IgD-negative memory B cell (primary cell): Measurements from ENCODE around the gene HMBS. TPM values are rescaled to one million over a fixed set of nuclear protein-coding genes. Genes with fewer than 3 reads are reported as not detected.
A peak's percentile ranks its signal among the peaks of the same experiment; 100 is the strongest.
"Not testable (repeated sequence)": the region's sequence is repeated elsewhere in the genome, so short reads cannot be mapped to it uniquely, and the experiment has no call there.

ENCODE experiments used
- H3K27ac Mint-ChIP-seq, 3 donors: one replicate each; pipeline ENCODE4 v1.8.0; 2020 to 2022; ENCODE audit warnings: mild to moderate bottlenecking in 3 of 3, mixed read lengths in 3 of 3, moderate library complexity in 1 of 3
- H3K27me3 Mint-ChIP-seq: one replicate; pipeline ENCODE4 v1.8.0; 2021; ENCODE audit warnings: mixed read lengths
- H3K36me3 Mint-ChIP-seq: one replicate; pipeline ENCODE4 v1.8.0; 2020; ENCODE audit warnings: mild to moderate bottlenecking, mixed read lengths
- H3K4me1 Mint-ChIP-seq, 3 donors: one replicate each; pipeline ENCODE4 v1.8.0; 2020 to 2022; ENCODE audit warnings: mixed read lengths in 3 of 3, mild to moderate bottlenecking in 1 of 3
- H3K4me3 Mint-ChIP-seq, 4 donors: one replicate each; pipeline ENCODE4 v1.8.0; 2020 to 2022; ENCODE audit warnings: mild to moderate bottlenecking in 4 of 4, mixed read lengths in 4 of 4, moderate library complexity in 3 of 4
- H3K9me3 Mint-ChIP-seq, 3 donors: one replicate each; pipeline ENCODE4 v1.8.0; 2020 to 2021; ENCODE audit warnings: mixed read lengths in 3 of 3, mild to moderate bottlenecking in 1 of 3
- polyA plus RNA-seq: library from polyadenylated mRNA; unstranded; fragments of 300-500 nt; fragmentation: Illumina TruSeq; gene quantifications from one replicate; pipeline ENCODE4 v1.2.3, GENCODE V29; 2021

Gene HMBS
- polyA plus RNA-seq, 1 donor from 2014 or later: 24.8 TPM

DNA sequence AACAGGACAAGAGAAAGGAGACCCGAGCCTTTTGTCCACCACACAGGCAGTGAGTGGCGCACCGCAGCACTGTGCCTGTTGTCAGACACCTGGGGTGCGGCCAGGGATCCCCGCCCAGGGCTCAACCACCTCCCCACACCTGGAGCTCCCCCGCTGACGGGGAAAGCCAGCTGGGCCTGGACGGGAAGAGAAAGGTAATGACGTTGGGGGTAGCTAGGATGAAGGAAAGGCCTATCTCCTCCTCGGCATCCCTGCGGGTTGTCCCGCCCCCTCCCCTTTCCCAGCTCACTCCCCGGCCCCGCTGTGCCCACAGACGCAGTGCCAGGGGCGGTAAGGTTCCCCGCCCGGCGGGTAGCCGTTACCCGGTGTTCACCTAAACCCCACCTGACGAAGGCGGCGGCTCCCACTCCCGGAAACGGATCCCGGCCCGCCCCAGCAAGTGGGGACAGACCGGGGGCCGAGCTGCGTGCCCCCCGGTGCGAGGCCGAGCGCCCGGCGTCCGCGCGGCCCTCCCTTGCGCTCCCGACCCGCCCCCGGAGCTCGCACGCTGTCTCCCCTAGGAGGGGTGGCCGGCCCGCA is 28.2 kb upstream of the HMBS start:
- Mint-ChIP-seq H3K36me3 (peaks cover 6% of the 10 kb centered on the region), H3K27ac (peak overlapping the region; percentile 93 to 97 (median 96)), H3K4me1 (peaks cover 29 to 32% (median 29%) of the 10 kb centered on the region in 3 donors), H3K9me3 (no peaks in the 10 kb centered on the region), H3K4me3 (peak overlapping the region; percentile 95 to 99 (median 98)), H3K27me3 (no peaks in the 10 kb centered on the region)

DNA sequence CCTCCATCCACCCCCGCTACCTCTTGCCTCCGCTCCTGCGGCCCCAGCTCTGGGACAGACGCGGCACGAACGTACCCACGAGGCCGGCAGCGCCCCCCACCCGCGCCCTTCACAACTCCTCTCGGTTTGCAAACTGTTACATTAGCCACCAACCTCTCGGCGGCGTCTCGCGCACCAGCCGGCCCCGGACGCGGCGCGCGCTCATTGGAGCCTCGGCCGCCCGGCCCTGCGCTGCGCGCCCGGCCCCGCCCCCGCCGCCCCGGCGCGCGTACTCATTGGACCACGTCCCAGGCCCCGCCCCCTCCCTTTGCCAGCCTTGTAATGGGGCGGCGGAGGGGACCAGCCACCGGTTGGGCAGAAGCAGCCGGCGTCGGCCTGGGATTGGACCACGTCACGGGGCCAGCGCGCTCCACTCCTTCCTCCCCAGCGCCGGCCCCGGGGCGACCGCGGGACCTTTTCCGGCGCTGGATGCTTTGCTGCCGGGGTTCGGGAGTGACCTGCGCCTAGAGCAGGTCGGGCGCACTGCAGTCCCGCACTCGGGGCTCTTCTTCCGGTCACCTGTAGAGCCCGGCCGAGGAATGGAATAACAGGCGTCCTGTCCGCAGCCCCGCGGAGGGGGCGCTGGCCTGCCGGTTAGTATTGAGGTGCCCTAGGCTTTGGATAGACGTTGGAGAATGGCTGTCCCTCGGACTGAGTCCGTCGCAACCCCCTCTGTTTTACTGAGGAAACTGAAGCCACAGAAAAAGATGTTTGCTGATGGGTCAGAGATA is 27.5 kb upstream of the HMBS start, which contains the start of gene HYOU1:
Gene HYOU1, minus strand, starts transcription at position 206 of the 770 bp plus-strand sequence. CDS start 1,045 bp downstream, outside the sequence.
- H3K27ac Mint-ChIP-seq: peak within 1 kb of the TSS; percentile 93 to 97 (median 96)
- no peaks in the 10 kb centered on the region for H3K27me3 Mint-ChIP-seq
- peak within 1 kb of the TSS; percentile 95 to 99 (median 98) for H3K4me3 Mint-ChIP-seq
- H3K4me1 Mint-ChIP-seq: peaks cover 22 to 29% (median 27%) of the 10 kb centered on the region in 3 donors
- peaks cover 6% of the 10 kb centered on the region for H3K36me3 Mint-ChIP-seq
- H3K9me3 Mint-ChIP-seq: no peaks in the 10 kb centered on the region

DNA sequence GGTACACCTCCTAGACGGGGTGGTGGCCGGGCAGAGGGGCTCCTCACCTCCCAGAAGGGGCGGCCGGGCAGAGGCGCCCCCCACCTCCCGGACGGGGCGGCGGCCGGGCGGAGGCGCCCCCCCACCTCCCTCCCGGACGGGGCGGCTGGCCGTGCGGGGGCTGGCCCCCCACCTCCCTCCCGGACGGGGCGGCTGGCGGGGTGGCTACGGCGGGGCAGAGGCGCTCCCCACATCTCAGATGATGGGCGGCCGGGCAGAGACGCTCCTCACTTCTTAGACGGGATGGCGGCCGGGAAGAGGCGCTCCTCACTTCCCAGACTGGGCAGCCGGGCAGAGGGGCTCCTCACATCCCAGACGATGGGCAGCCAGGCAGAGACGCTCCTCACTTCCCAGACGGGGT is 25.6 kb upstream of the HMBS start:
- Mint-ChIP-seq H3K4me3 (peak overlapping the region in 2 of 4 donors; percentile 51 to 96), H3K4me1 (peaks cover 18% of the 10 kb centered on the region in 3 donors)
- not testable (repeated sequence) for H3K27me3 Mint-ChIP-seq, H3K36me3 Mint-ChIP-seq, H3K27ac Mint-ChIP-seq, H3K9me3 Mint-ChIP-seq

DNA sequence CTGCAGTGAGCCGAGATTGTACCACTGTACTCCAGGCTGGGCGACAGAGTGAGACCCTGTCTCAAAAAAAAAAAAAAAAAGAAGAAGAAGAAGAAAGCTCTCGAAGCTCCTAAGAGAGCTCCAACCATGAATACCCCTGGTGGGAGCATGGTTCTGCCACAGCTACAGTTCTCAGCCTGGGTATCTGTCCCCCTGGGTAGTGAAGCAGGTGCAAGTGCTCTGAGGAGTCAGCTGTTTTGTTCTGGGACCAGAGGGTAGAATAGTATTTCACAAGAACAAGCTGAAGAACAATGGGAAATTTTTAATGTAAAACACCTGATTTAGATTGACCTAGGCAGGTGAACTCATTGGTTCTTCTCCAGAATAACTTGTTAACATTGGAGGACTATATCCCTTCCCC is 23.4 kb upstream of the HMBS start:
- H3K4me1 Mint-ChIP-seq: peaks cover 19 to 20% (median 19%) of the 10 kb centered on the region in 3 donors
- peaks cover 4% of the 10 kb centered on the region for H3K36me3 Mint-ChIP-seq
- H3K27me3 Mint-ChIP-seq: no peaks in the 10 kb centered on the region
- peak overlapping the region in 1 of 3 donors; percentile 35 for H3K27ac Mint-ChIP-seq
- no peaks in the 10 kb centered on the region for H3K9me3 Mint-ChIP-seq
- H3K4me3 Mint-ChIP-seq: peak overlapping the region in 1 of 4 donors; percentile 73

DNA sequence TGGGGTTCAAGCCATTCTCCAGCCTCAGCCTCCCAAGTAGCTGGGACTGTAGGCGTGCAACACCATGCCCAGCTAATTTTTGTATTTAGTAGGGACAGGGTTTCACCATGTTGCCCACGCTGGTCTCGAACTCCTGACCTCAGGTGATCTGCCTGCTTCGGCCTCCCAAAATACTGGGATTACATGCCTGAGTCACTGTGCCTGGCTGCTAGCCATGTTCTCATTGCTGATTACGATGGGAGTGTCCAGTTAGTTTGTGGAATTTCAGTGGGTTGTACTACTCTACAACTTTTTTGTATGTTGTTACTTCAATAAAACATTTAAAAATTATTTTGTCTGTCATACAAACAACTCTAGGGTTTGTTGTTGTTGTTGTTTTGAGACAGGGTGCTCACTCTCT is 21.9 kb upstream of the HMBS start:
- H3K4me3 Mint-ChIP-seq: peak overlapping the region in 1 of 4 donors; percentile 73

DNA sequence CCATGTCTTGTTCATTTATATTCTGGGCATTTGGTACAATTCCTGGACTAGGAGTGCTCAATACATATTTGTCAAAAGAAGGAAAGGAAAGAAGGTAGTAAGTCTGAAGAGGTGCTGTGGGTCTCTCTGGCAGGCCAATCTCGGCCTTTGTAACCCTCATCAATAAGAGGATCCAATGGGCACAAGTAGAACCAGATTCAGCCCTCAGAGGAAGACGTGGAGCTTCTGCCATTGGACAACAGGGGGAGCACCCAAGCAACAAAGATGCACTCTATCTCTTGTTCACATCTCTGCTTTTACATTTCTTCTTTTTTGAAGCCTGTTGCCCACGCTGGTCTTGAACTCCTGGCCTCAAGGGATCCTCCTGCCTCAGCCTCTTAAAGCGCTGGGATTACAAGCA is 19.3 kb upstream of the HMBS start:
- no peaks in the 10 kb centered on the region for H3K27me3 Mint-ChIP-seq
- H3K9me3 Mint-ChIP-seq: no peaks in the 10 kb centered on the region
- H3K27ac Mint-ChIP-seq: peak overlapping the region in 1 of 3 donors; percentile 90
- peaks cover 19 to 28% (median 23%) of the 10 kb centered on the region in 3 donors for H3K4me1 Mint-ChIP-seq
- peak overlapping the region in 2 of 4 donors; percentile 5 to 90 for H3K4me3 Mint-ChIP-seq
- peaks cover 2% of the 10 kb centered on the region for H3K36me3 Mint-ChIP-seq

More for the DNA sequence above, 21.9 kb upstream of the HMBS start:
- peaks cover 18 to 25% (median 19%) of the 10 kb centered on the region in 3 donors for H3K4me1 Mint-ChIP-seq
- H3K27me3 Mint-ChIP-seq: no peaks in the 10 kb centered on the region
- no peaks in the 10 kb centered on the region for H3K9me3 Mint-ChIP-seq
- H3K27ac Mint-ChIP-seq: peak overlapping the region in 1 of 3 donors; percentile 35
- peaks cover 2% of the 10 kb centered on the region for H3K36me3 Mint-ChIP-seq

DNA sequence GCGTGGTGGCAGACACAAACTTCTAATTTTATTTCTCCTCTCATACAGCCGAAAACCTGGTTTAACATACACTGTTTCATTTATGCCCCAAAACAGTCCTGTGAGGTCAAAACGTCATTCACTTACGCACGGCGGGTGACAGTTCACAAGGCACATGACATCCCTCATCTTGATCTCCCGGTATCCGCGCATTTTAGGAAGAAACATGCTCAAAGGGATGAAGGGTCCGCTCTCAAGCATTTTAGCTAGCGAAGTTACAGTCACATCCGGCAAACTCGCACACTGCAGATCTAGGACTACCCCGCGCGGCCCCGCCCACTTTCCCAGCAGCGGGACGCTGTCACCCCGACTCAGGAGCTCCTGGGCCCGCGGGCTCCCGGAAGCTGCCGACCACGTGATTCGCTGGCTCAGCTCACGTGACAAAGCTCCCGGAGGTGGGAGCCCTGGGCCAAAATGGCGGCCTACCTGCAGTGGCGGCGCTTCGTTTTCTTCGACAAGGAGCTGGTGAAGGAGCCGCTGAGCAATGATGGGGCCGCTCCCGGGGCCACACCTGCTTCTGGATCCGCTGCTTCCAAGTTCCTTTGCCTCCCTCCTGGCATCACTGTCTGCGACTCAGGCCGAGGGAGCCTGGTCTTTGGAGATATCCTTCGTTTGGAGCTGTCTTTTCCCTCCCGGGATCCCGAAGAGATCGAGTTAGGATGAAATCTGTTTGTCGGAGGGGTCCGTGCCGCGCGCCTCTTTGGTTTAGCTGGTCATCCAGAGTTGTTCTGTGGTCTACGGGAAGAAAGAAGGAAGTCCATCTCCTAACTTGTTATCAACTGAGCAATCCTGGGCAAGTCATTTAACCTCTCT is 17.1 kb upstream of the HMBS start, which contains the start of gene VPS11:
Gene VPS11, plus strand, starts transcription at position 448 of the 852 bp plus-strand sequence. Its CDS starts 6 bp downstream, at position 454.
- Mint-ChIP-seq H3K4me3 (peak within 1 kb of the TSS; percentile 87 to 98 (median 97)), H3K4me1 (peaks cover 19 to 30% (median 23%) of the 10 kb centered on the region in 3 donors), H3K27ac (peak within 1 kb of the TSS; percentile 82 to 99 (median 87)), H3K9me3 (no peaks in the 10 kb centered on the region), H3K27me3 (no peaks in the 10 kb centered on the region), H3K36me3 (peaks cover 2% of the 10 kb centered on the region)

DNA sequence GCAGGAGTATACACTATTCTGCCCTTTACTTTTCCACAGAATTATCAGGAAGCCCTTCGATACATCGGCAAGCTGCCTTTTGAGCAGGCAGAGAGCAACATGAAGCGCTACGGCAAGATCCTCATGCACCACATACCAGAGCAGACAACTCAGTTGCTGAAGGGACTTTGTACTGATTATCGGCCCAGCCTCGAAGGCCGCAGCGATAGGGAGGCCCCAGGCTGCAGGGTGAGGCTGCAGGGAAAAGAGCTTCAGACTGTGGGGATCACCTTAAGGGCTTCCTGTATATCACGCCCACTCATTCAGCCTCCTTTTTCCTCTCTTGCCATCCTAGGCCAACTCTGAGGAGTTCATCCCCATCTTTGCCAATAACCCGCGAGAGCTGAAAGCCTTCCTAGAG is 6.8 kb upstream of the HMBS start:
- Mint-ChIP-seq H3K4me3 (no peak overlapping the region), H3K4me1 (peaks cover 0 to 2% (median 1%) of the 10 kb centered on the region in 3 donors), H3K27me3 (no peaks in the 10 kb centered on the region), H3K36me3 (peaks cover 4% of the 10 kb centered on the region), H3K27ac (no peak overlapping the region), H3K9me3 (no peaks in the 10 kb centered on the region)

DNA sequence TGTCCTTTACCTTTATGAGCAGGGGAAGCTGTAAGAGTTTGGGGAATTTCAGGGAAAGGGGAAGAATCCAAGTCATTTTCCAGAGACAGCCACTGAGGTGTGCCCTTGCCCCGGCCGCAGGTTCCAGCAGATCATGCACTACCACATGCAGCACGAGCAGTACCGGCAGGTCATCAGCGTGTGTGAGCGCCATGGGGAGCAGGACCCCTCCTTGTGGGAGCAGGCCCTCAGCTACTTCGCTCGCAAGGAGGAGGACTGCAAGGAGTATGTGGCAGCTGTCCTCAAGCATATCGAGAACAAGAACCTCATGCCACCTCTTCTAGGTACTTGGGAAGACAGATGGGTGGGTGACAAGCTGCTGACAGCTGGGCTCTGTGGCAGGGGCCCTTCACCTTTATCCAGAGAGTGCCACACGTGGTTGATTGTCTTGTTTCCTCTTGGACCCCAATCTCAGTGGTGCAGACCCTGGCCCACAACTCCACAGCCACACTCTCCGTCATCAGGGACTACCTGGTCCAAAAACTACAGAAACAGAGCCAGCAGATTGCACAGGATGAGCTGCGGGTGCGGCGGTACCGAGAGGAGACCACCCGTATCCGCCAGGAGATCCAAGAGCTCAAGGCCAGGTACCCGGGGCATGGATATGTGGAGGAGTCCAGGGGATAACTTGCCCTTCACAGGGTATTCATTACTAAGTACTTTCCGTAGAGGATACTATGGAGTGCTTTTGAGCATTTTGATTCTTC is 5.8 kb upstream of the HMBS start:
- H3K27ac Mint-ChIP-seq: no peak overlapping the region
- H3K36me3 Mint-ChIP-seq: peaks cover 2% of the 10 kb centered on the region
- H3K27me3 Mint-ChIP-seq: no peaks in the 10 kb centered on the region
- peak overlapping the region in 2 of 4 donors; percentile 8 to 20 for H3K4me3 Mint-ChIP-seq
- no peaks in the 10 kb centered on the region for H3K9me3 Mint-ChIP-seq
- peaks cover 0 to 1% (median 1%) of the 10 kb centered on the region in 3 donors for H3K4me1 Mint-ChIP-seq

DNA sequence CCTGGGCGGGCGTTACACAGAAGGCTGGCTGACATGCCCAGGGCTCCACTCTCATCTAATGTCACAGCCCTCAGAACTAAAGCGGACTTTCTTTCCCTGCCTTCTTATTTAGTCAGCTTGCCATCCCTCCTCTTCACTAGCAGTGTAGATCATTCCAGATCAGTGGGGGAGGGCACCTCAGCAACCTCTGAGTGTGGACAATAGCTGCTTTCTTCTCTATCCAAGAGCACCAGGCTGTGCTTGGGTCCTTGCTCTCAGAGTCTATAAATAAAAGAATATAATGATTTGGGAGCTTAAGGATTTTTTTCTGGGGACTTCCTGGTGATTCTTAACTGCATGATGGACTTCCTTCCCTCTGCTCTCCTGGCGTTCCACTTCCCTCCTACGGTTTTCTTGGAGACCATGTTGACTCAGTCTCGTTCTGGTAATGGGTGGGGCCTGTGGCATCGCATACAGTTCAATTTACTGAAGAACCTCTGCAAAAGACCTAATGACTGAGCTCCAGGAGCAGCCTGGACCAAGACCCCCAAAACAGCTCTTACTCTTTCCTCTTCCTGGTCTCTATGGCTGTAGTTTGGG is 2.9 kb upstream of the HMBS start:
- Mint-ChIP-seq H3K36me3 (peaks cover 2% of the 10 kb centered on the region), H3K4me1 (peaks cover 11 to 16% (median 12%) of the 10 kb centered on the region in 3 donors), H3K9me3 (no peaks in the 10 kb centered on the region), H3K4me3 (peak overlapping the region in 2 of 4 donors; percentile 20 to 35), H3K27me3 (no peaks in the 10 kb centered on the region), H3K27ac (peak overlapping the region in 1 of 3 donors; percentile 70)

DNA sequence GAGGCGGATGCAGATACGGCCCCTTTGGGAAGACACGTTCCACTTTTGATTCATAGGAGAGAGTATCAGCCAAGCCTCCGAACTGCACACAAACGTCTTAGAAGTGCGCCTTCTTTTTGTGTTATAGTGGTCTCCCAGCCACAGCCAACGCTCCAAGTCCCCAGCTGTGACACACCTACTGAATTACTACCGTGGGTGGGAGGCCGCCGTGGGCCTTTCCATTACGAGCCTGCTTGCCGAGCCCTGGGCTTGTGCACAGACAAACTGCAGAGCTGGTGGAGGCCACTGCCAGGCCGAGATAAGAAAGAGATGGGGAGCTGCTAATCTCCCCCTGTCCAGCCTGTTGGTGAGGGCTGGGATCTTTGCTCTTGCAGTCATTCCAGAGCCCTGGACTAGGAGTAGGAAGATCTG is 761 bp downstream of the HMBS start:
- peak overlapping the region; percentile 92 to 97 (median 96) for H3K27ac Mint-ChIP-seq
- H3K36me3 Mint-ChIP-seq: no peaks in the 10 kb centered on the region
- peak overlapping the region; percentile 91 to 98 (median 97) for H3K4me3 Mint-ChIP-seq
- no peaks in the 10 kb centered on the region for H3K27me3 Mint-ChIP-seq
- H3K4me1 Mint-ChIP-seq: peaks cover 19 to 20% (median 20%) of the 10 kb centered on the region in 3 donors
- H3K9me3 Mint-ChIP-seq: no peaks in the 10 kb centered on the region

DNA sequence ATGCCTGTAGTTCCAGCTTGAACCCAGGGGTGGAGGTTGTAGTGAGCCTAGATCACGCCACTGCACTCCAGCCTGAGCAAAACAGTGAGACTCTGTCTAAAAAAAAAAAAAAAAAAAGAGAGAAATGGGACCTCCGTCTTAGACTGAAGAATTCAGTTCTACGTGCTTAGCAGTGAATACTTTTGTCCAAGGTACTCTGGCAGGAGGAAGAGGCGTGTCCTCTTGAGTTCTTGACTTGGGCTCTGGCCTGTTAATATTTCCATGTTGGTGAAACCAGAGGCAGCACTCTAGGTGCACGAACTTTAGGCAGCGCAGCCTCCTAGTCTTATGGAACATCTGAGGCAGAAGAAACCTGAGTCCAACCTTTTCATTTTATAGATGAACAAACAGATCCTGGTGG is 2.4 kb downstream of the HMBS start:
- Mint-ChIP-seq H3K4me3 (peak overlapping the region in 2 of 4 donors; percentile 54 to 55), H3K27ac (peak overlapping the region in 1 of 3 donors; percentile 31), H3K4me1 (peaks cover 18 to 22% (median 20%) of the 10 kb centered on the region in 3 donors), H3K27me3 (no peaks in the 10 kb centered on the region), H3K36me3 (no peaks in the 10 kb centered on the region), H3K9me3 (no peaks in the 10 kb centered on the region)

DNA sequence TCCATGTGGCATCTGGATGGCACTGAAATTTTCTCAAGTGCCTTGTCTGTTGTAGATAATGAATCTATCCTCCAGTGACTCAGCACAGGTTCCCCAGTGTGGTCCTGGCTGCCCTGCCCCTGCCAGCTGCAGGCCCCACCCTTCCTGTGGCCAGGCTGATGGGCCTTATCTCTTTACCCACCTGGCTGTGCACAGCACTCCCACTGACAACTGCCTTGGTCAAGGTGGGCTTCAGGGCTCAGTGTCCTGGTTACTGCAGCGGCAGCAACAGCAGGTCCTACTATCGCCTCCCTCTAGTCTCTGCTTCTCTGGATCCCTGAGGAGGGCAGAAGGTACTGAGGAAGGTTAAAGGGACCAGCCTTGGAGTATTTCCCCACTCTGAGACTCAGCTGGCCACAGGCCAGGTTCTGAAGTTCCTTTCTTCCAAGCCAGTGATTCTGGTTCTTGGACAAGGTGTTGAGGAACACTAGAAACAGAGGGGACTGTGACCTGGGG is 3.1 kb downstream of the HMBS start:
- Mint-ChIP-seq H3K27me3 (no peaks in the 10 kb centered on the region), H3K27ac (peak overlapping the region in 1 of 3 donors; percentile 61), H3K4me1 (peaks cover 18 to 24% (median 20%) of the 10 kb centered on the region in 3 donors), H3K9me3 (no peaks in the 10 kb centered on the region), H3K36me3 (no peaks in the 10 kb centered on the region), H3K4me3 (peak overlapping the region in 1 of 4 donors; percentile 54)
